ENCODE results near the gene GPN3.
"Not testable (repeated sequence)": the region's sequence is repeated elsewhere in the genome, so short reads cannot be mapped to it uniquely, and the experiment has no call there.

The GPN3 gene

DNA sequence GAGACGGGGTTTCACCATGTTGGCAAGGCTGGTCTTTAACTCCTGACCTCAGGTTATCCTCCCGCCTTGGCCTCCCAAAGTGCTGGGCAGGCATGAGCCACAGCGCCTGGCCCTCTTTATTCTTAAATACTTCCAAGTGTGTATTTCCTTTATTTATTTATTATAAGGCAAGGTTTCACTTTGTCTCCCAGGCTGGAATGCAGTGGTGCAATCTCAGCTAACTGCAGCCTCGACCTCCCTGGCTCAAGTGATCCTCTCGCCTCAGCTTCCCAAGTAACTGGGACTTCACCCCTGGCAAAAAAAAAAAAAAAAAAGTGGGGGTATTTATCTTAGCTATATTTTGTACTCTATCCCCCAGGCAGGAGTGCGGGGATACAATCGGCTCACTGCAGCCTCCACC is 7.4 kb upstream of the GPN3 start:
- TF ChIP-seq, protein P1, sequence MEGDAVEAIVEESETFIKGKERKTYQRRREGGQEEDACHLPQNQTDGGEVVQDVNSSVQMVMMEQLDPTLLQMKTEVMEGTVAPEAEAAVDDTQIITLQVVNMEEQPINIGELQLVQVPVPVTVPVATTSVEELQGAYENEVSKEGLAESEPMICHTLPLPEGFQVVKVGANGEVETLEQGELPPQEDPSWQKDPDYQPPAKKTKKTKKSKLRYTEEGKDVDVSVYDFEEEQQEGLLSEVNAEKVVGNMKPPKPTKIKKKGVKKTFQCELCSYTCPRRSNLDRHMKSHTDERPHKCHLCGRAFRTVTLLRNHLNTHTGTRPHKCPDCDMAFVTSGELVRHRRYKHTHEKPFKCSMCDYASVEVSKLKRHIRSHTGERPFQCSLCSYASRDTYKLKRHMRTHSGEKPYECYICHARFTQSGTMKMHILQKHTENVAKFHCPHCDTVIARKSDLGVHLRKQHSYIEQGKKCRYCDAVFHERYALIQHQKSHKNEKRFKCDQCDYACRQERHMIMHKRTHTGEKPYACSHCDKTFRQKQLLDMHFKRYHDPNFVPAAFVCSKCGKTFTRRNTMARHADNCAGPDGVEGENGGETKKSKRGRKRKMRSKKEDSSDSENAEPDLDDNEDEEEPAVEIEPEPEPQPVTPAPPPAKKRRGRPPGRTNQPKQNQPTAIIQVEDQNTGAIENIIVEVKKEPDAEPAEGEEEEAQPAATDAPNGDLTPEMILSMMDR (IDR thresholded peaks at IDR 0.05; ENCODE audit: low read depth, low read length): no peak
- H3K36me3 ChIP-seq: peaks cover 8% of the 10 kb centered on the region
- no peak for DNase-seq
- H3K27ac ChIP-seq: no peak overlapping the region
- no peaks in the 10 kb centered on the region for H3K27me3 ChIP-seq (ENCODE audit: insufficient read depth, low read depth, severe bottlenecking)
- no peak overlapping the region for H3K4me3 ChIP-seq (ENCODE audit: low read depth, low read length)
- H3K9me3 ChIP-seq (ENCODE audit: severe bottlenecking): no peaks in the 10 kb centered on the region

GRCh38 chr12:110467847-110468213 is 227 bp downstream of the GPN3 start:
- no peaks in the 10 kb centered on the region for H3K9me3 ChIP-seq (ENCODE audit: severe bottlenecking)
- H3K27ac ChIP-seq: peak overlapping the region; percentile 98
- TF ChIP-seq, protein P1 (IDR thresholded peaks at IDR 0.05; ENCODE audit: low read depth, low read length): no peak
- no peak for DNase-seq
- H3K27me3 ChIP-seq (ENCODE audit: insufficient read depth, low read depth, severe bottlenecking): no peaks in the 10 kb centered on the region
- peaks cover 19% of the 10 kb centered on the region for H3K36me3 ChIP-seq
- H3K4me3 ChIP-seq (ENCODE audit: low read depth, low read length): peak overlapping the region; percentile 99

- no peaks in the 10 kb centered on the region for H3K27me3 ChIP-seq (ENCODE audit: insufficient read depth, low read depth, severe bottlenecking)
- peak overlapping the region; percentile 99; the same call in 1 of the 2 replicates for H3K4me3 ChIP-seq (ENCODE audit: low read depth, low read length)
- no peaks in the 10 kb centered on the region for H3K9me3 ChIP-seq (ENCODE audit: severe bottlenecking)
- peaks cover 26% of the 10 kb centered on the region for H3K36me3 ChIP-seq
- H3K27ac ChIP-seq: no peak overlapping the region
- no peak for DNase-seq
- TF ChIP-seq, protein P1 (IDR thresholded peaks at IDR 0.05; ENCODE audit: low read depth, low read length): no peak
Observed at GRCh38 chr12:110466791-110467190, 1.3 kb downstream of the GPN3 start.

GRCh38 chr12:110465765-110466164 is 2.3 kb downstream of the GPN3 start:
- not testable (repeated sequence) for H3K4me3 ChIP-seq (ENCODE audit: low read depth, low read length); H3K27me3 ChIP-seq (ENCODE audit: insufficient read depth, low read depth, severe bottlenecking); DNase-seq; H3K27ac ChIP-seq; H3K9me3 ChIP-seq (ENCODE audit: severe bottlenecking)
- H3K36me3 ChIP-seq: peaks cover 30% of the 10 kb centered on the region

GRCh38 chr12:110465024-110465423 is 3.0 kb downstream of the GPN3 start:
- Histone ChIP-seq H3K9me3 (ENCODE audit: severe bottlenecking) (no peaks in the 10 kb centered on the region), H3K27ac (no peak overlapping the region), H3K27me3 (ENCODE audit: insufficient read depth, low read depth, severe bottlenecking) (no peaks in the 10 kb centered on the region), H3K4me3 (ENCODE audit: low read depth, low read length) (no peak overlapping the region), H3K36me3 (peaks cover 38% of the 10 kb centered on the region)
- DNase-seq: no peak
- TF ChIP-seq, protein P1 (IDR thresholded peaks at IDR 0.05; ENCODE audit: low read depth, low read length): no peak

DNA sequence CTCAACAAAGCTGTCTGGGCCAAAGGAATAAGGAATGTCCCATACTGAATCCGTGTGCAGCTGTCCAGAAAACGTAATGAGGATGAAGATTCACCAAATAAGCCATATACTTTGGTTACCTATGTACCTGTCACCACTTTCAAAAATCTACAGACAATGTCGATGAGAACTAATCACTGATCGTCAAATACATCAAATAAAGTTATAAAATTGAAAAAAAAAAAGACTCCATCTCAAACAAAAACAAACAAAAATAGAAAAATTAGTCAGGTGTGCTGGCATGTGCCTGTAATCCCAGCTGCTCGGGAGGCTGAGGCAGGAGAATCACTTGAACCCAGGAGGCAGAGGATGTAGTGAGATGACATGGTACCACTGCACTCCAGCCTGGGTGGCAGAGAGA is 6.9 kb downstream of the GPN3 start:
- H3K9me3 ChIP-seq (ENCODE audit: severe bottlenecking); H3K27ac ChIP-seq; H3K4me3 ChIP-seq (ENCODE audit: low read depth, low read length); DNase-seq; H3K27me3 ChIP-seq (ENCODE audit: insufficient read depth, low read depth, severe bottlenecking): not testable (repeated sequence)
- peaks cover 65% of the 10 kb centered on the region for H3K36me3 ChIP-seq

- no peak overlapping the region for H3K27ac ChIP-seq
- H3K27me3 ChIP-seq (ENCODE audit: insufficient read depth, low read depth, severe bottlenecking): no peaks in the 10 kb centered on the region
- H3K9me3 ChIP-seq (ENCODE audit: severe bottlenecking): no peaks in the 10 kb centered on the region
- peaks cover 68% of the 10 kb centered on the region for H3K36me3 ChIP-seq
- TF ChIP-seq, protein P1 (IDR thresholded peaks at IDR 0.05; ENCODE audit: low read depth, low read length): no peak
- no peak for DNase-seq
- no peak overlapping the region for H3K4me3 ChIP-seq (ENCODE audit: low read depth, low read length)
Observed at GRCh38 chr12:110458756-110459155, 9.3 kb downstream of the GPN3 start.
